GM12878 (cell line): ENCODE results near the gene CENPC. TPM values are rescaled to one million over a fixed set of nuclear protein-coding genes. Genes with fewer than 3 reads are reported as not detected.

Experiments used
- MTA3 ChIP-seq: IDR thresholded peaks from 2 replicates; pipeline ENCODE4 v1.6.1; 2012; ENCODE audit warnings: low read length, inconsistent platforms, borderline replicate concordance
- polyA plus RNA-seq, 11 experiments: library from polyadenylated mRNA; depleted of rRNA in 4 of 11; unstranded in 6 of 11; stranded (reverse) in 5 of 11; fragments of >200 nt; fragmentation: Nextera tagmentation in 4 of 11; fragmentation: Illumina TruSeq in 1 of 11; extraction: Ambion mirVana in 4 of 11; extraction: Trizol in 1 of 11; gene quantifications; 1 replicate in 1 of 11; 2 replicates in 10 of 11; pipeline versions ENCODE4 v1.2.1 to v1.2.3, GENCODE V29; 2011 to 2016; ENCODE audit warnings: inconsistent platforms in 2 of 11, missing spikeins in 2 of 11, low read depth in 1 of 11
- total RNA-seq, 4 experiments: library from RNA; depleted of rRNA in 3 of 4; stranded (reverse); fragments of >200 nt in 3 of 4; fragmentation: Illumina TruSeq in 1 of 4; extraction: Trizol in 1 of 4; gene quantifications; 2 replicates each; pipeline versions ENCODE4 v1.2.1 to v1.2.3, GENCODE V29; 2013 to 2021
- TF ChIP-seq, protein P1 (sequence below): fragments of 450-650 bp; IDR thresholded peaks from 2 replicates; pipeline ENCODE4 v1.6.1; 2017; ENCODE audit warnings: mild to moderate bottlenecking, moderate library complexity
- TF ChIP-seq, protein P2 (sequence below): fragments of 450-650 bp; IDR thresholded peaks from 2 replicates; pipeline ENCODE4 v1.6.1; 2016; ENCODE audit warnings: mild to moderate bottlenecking, moderate library complexity, borderline replicate concordance
- TF ChIP-seq, protein P3 (sequence below): IDR thresholded peaks from 2 replicates; pipeline ENCODE4 v1.6.1; 2011; ENCODE audit warnings: low read depth, mild to moderate bottlenecking, low read length, moderate library complexity, borderline replicate concordance; ENCODE audit errors: extremely low read depth
- TF ChIP-seq, protein P4 (sequence below): IDR thresholded peaks from 2 replicates; pipeline ENCODE4 v1.6.1; 2011; ENCODE audit warnings: mild to moderate bottlenecking, low read depth, low read length, moderate library complexity; ENCODE audit not compliant: insufficient replicate concordance

CENPC gene
- total and polyA plus RNA-seq, 10 of the 15 experiments (the other 5 are each of a cell fraction or from before 2014, with no cell fraction given), result 13.1 to 34.9 (median 20.3) TPM

DNA sequence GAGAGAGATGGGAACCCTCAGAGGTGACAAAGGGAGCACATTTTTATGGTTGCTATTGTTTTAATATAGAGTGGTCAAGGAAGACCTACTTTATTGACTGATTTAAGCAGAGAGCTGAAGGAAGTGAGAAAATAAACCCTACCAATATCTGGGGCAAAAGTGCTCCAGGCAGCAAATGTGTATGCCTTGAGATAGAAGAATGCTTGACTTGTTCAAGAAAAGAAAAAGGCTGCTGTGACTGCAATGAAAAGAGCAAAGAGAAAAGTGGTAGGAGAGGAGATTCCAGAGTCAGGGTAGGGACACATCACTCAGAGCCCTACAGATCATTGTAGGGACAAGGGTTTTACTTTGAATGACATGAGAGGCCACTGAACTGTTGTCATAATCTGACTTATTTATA, 39.2 kb upstream of the CENPC start (continued):
- TF ChIP-seq, protein P1, sequence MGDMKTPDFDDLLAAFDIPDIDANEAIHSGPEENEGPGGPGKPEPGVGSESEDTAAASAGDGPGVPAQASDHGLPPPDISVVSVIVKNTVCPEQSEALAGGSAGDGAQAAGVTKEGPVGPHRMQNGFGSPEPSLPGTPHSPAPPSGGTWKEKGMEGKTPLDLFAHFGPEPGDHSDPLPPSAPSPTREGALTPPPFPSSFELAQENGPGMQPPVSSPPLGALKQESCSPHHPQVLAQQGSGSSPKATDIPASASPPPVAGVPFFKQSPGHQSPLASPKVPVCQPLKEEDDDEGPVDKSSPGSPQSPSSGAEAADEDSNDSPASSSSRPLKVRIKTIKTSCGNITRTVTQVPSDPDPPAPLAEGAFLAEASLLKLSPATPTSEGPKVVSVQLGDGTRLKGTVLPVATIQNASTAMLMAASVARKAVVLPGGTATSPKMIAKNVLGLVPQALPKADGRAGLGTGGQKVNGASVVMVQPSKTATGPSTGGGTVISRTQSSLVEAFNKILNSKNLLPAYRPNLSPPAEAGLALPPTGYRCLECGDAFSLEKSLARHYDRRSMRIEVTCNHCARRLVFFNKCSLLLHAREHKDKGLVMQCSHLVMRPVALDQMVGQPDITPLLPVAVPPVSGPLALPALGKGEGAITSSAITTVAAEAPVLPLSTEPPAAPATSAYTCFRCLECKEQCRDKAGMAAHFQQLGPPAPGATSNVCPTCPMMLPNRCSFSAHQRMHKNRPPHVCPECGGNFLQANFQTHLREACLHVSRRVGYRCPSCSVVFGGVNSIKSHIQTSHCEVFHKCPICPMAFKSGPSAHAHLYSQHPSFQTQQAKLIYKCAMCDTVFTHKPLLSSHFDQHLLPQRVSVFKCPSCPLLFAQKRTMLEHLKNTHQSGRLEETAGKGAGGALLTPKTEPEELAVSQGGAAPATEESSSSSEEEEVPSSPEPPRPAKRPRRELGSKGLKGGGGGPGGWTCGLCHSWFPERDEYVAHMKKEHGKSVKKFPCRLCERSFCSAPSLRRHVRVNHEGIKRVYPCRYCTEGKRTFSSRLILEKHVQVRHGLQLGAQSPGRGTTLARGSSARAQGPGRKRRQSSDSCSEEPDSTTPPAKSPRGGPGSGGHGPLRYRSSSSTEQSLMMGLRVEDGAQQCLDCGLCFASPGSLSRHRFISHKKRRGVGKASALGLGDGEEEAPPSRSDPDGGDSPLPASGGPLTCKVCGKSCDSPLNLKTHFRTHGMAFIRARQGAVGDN, result no peak
- TF ChIP-seq, protein P2, sequence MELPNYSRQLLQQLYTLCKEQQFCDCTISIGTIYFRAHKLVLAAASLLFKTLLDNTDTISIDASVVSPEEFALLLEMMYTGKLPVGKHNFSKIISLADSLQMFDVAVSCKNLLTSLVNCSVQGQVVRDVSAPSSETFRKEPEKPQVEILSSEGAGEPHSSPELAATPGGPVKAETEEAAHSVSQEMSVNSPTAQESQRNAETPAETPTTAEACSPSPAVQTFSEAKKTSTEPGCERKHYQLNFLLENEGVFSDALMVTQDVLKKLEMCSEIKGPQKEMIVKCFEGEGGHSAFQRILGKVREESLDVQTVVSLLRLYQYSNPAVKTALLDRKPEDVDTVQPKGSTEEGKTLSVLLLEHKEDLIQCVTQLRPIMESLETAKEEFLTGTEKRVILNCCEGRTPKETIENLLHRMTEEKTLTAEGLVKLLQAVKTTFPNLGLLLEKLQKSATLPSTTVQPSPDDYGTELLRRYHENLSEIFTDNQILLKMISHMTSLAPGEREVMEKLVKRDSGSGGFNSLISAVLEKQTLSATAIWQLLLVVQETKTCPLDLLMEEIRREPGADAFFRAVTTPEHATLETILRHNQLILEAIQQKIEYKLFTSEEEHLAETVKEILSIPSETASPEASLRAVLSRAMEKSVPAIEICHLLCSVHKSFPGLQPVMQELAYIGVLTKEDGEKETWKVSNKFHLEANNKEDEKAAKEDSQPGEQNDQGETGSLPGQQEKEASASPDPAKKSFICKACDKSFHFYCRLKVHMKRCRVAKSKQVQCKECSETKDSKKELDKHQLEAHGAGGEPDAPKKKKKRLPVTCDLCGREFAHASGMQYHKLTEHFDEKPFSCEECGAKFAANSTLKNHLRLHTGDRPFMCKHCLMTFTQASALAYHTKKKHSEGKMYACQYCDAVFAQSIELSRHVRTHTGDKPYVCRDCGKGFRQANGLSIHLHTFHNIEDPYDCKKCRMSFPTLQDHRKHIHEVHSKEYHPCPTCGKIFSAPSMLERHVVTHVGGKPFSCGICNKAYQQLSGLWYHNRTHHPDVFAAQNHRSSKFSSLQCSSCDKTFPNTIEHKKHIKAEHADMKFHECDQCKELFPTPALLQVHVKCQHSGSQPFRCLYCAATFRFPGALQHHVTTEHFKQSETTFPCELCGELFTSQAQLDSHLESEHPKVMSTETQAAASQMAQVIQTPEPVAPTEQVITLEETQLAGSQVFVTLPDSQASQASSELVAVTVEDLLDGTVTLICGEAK, result no peak
- no peak for TF ChIP-seq MTA3
- TF ChIP-seq, protein P3, sequence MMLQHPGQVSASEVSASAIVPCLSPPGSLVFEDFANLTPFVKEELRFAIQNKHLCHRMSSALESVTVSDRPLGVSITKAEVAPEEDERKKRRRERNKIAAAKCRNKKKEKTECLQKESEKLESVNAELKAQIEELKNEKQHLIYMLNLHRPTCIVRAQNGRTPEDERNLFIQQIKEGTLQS, result no peak
- TF ChIP-seq, protein P4, sequence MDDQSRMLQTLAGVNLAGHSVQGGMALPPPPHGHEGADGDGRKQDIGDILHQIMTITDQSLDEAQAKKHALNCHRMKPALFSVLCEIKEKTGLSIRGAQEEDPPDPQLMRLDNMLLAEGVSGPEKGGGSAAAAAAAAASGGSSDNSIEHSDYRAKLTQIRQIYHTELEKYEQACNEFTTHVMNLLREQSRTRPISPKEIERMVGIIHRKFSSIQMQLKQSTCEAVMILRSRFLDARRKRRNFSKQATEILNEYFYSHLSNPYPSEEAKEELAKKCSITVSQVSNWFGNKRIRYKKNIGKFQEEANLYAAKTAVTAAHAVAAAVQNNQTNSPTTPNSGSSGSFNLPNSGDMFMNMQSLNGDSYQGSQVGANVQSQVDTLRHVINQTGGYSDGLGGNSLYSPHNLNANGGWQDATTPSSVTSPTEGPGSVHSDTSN, result no peak
